ENCODE results near the gene FOXP1. TPM values are rescaled to one million over a fixed set of nuclear protein-coding genes. Genes with fewer than 3 reads are reported as not detected.

The FOXP1 gene
- total and polyA plus RNA-seq, 2 of the 8 experiments (the other 6 are each of a cell fraction or from before 2014, with no cell fraction given) = 13.9 to 25.4 TPM

DNA sequence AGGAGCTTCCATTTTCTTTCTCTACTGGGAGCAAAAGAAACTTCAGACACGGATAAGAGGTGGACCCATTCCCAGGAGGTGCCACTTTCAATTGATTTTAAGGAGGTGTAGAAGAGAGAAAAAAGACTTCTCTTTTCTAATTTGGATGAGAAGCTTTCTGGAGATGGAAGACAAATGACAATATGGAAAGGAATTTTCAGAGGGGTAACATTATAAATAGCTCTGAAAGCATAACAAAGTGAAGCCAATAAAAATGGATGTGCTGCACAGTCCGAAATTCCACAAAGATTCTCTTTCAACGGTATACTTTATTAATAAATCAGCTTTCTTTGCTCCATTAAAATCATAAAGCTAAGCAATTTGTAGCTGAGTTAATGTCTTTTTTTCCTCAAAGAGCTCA lies 663.9 kb downstream of the FOXP1 start:
- no peaks in the 10 kb centered on the region for H3K36me3 ChIP-seq (ENCODE audit: control insufficient read depth in 2 of 4, insufficient read depth in 4 of 4, low read length in 3 of 4)
- H3K56ac ChIP-seq (replicated peaks; ENCODE audit: insufficient read length, low read depth, low read length) = no peak overlapping the region
- no peak overlapping the region for H3K4me3 ChIP-seq (ENCODE audit: extremely low read depth in 1 of 4, insufficient read depth in 2 of 4, low read depth in 3 of 4, low read length in 4 of 4)
- ChIA-PET POLR2A (ENCODE audit: partially characterized antibody) (interaction anchor here (1.2 kb wide), 1 partner anchor 23 kb away, joined by 3 read pairs; no protein-coding TSS in a partner anchor), CTCF (ENCODE audit: partially characterized antibody) (interaction anchor here (3.1 kb wide), 1 partner anchor 12 kb away, joined by 9 read pairs; no protein-coding TSS in a partner anchor)
- H2BK5ac ChIP-seq (ENCODE audit: low read depth, low read length) = no peak overlapping the region
- H4K91ac ChIP-seq (replicated peaks; ENCODE audit: insufficient read length, low read length) = no peak overlapping the region
- H3K23me2 ChIP-seq (ENCODE audit: low read depth, low read length) = no peaks in the 10 kb centered on the region
- H3K18ac ChIP-seq (ENCODE audit: extremely low read depth, low read length) = no peak overlapping the region
- H3K4ac ChIP-seq (replicated peaks; ENCODE audit: insufficient read length, low read depth, low read length) = no peak overlapping the region
- no peak overlapping the region for H3K14ac ChIP-seq (ENCODE audit: insufficient read length)
- no peak overlapping the region for H2BK120ac ChIP-seq (replicated peaks; ENCODE audit: low read depth, low read length)
- H3K27me3 ChIP-seq (replicated peaks in 1 of 4; ENCODE audit: control insufficient read depth in 3 of 4, extremely low read depth in 1 of 4, insufficient read depth in 3 of 4, low read length in 3 of 4) = no peaks in the 10 kb centered on the region
- H2BK20ac ChIP-seq (ENCODE audit: low read length) = no peak overlapping the region
- no peak for TF ChIP-seq RFX5 (IDR thresholded peaks at IDR 0.05; ENCODE audit: borderline replicate concordance, low read depth, low read length)
- no peak for TF ChIP-seq CBX5 (IDR thresholded peaks at IDR 0.05; ENCODE audit: low read depth, low read length)
- TF ChIP-seq BRCA1 (IDR thresholded peaks at IDR 0.05; ENCODE audit: low read depth, low read length) = no peak
- no peak for TF ChIP-seq ZNF274 (IDR thresholded peaks at IDR 0.05; ENCODE audit: borderline replicate concordance, extremely low read depth, low read length)
- no peaks in the 10 kb centered on the region for H3K79me2 ChIP-seq (ENCODE audit: control insufficient read depth in 1 of 2, insufficient read depth in 2 of 2, low read length in 2 of 2)
- H4K8ac ChIP-seq (ENCODE audit: extremely low read depth, insufficient read depth, low read length) = no peak overlapping the region
- no peaks in the 10 kb centered on the region for H3K4me1 ChIP-seq (replicated peaks in 1 of 4; ENCODE audit: control insufficient read depth in 3 of 4, insufficient read depth in 4 of 4, low read length in 3 of 4)
- H3K79me1 ChIP-seq (ENCODE audit: low read depth, low read length) = no peaks in the 10 kb centered on the region
- no peak overlapping the region for H2BK15ac ChIP-seq (ENCODE audit: low read length)
- 0 out of 2 replicates have a peak overlapping the region, but pooled peaks have one; percentile 34 for H2AFZ ChIP-seq (ENCODE audit: low read length)
- H3K23ac ChIP-seq (ENCODE audit: insufficient read length) = no peak overlapping the region
- no peaks in the 10 kb centered on the region for H3K9me3 ChIP-seq (ENCODE audit: insufficient read depth in 2 of 2, low read depth in 1 of 2, low read length in 1 of 2)
- H3K27ac ChIP-seq (ENCODE audit: low read depth, low read length) = no peak overlapping the region
- FAIRE-seq (no peak), DNase-seq (ENCODE audit: low read depth in 1 of 2, low spot score in 2 of 2) (no peak)
- no peak overlapping the region for H3K9ac ChIP-seq (replicated peaks in 1 of 4; ENCODE audit: extremely low read depth in 1 of 4, low read depth in 3 of 4, low read length in 3 of 4)
- no peak overlapping the region for H4K5ac ChIP-seq (ENCODE audit: insufficient read length, low read depth, low read length)
- no peak overlapping the region for H2AK5ac ChIP-seq (ENCODE audit: low read depth, low read length)
- H3K4me2 ChIP-seq (ENCODE audit: insufficient read depth in 1 of 2, low read depth in 2 of 2, low read length in 2 of 2) = no peak overlapping the region
- WGBS, 2 experiments (ENCODE audit: extremely low coverage in 1 of 2, insufficient coverage in 1 of 2, insufficient read length in 1 of 2, insufficient replicate concordance in 2 of 2, low coverage in 1 of 2, low lambda C conversion rate in 2 of 2, missing lambda C conversion rate in 1 of 2) = 87% methylated on average over 3 of the region's 3 CpGs; no CpG with 5 or more reads in 1 of the 2 experiments
- H4K20me1 ChIP-seq (replicated peaks in 1 of 2; ENCODE audit: control insufficient read depth in 1 of 2, insufficient read depth in 2 of 2, low read length in 2 of 2) = no peaks in the 10 kb centered on the region
- H2BK12ac ChIP-seq (ENCODE audit: low read depth, low read length) = no peak overlapping the region

All from H1 (cell line).